ENCODE data around the gene HEXIM2. TPM values are rescaled to one million over a fixed set of nuclear protein-coding genes. Genes with fewer than 3 reads are reported as not detected.
A peak's percentile ranks its signal among the peaks of the same experiment; 100 is the strongest.

Gene HEXIM2
- total RNA-seq, 1 donor from 2014 or later, result 8.4 TPM

- peaks cover 15% of the 10 kb centered on the region for H3K9me3 Mint-ChIP-seq (ENCODE audit: unreplicated experiment)
- no peak for TF ChIP-seq CTCF (IDR thresholded peaks at IDR 0.05; ENCODE audit: partially characterized antibody, unreplicated experiment)
- DNase-seq, result peak; percentile 31
- H3K36me3 Mint-ChIP-seq (ENCODE audit: unreplicated experiment), result no peaks in the 10 kb centered on the region
- no peak overlapping the region for H3K4me3 Mint-ChIP-seq (ENCODE audit: unreplicated experiment)
- H3K27me3 Mint-ChIP-seq (ENCODE audit: unreplicated experiment), result peaks cover 6% of the 10 kb centered on the region
- no peak overlapping the region for H3K27ac Mint-ChIP-seq (ENCODE audit: unreplicated experiment)
- H3K4me1 Mint-ChIP-seq (ENCODE audit: low read depth, unreplicated experiment), result peaks cover 7% of the 10 kb centered on the region
Measured at GRCh38 chr17:45144199-45145034, 17.3 kb upstream of the HEXIM2 start.

GRCh38 chr17:45145035-45145389 lies 16.7 kb upstream of the HEXIM2 start:
- TF ChIP-seq CTCF (IDR thresholded peaks at IDR 0.05; ENCODE audit: partially characterized antibody, unreplicated experiment), result no peak
- Mint-ChIP-seq H3K4me3 (ENCODE audit: unreplicated experiment) (no peak overlapping the region), H3K36me3 (ENCODE audit: unreplicated experiment) (no peaks in the 10 kb centered on the region), H3K27me3 (ENCODE audit: unreplicated experiment) (peaks cover 8% of the 10 kb centered on the region), H3K4me1 (ENCODE audit: low read depth, unreplicated experiment) (peaks cover 5% of the 10 kb centered on the region), H3K27ac (ENCODE audit: unreplicated experiment) (no peak overlapping the region), H3K9me3 (ENCODE audit: unreplicated experiment) (peaks cover 18% of the 10 kb centered on the region)
- no peak for DNase-seq

- H3K9me3 Mint-ChIP-seq (ENCODE audit: unreplicated experiment), result peaks cover 18% of the 10 kb centered on the region
- no peak for TF ChIP-seq CTCF (IDR thresholded peaks at IDR 0.05; ENCODE audit: partially characterized antibody, unreplicated experiment)
- no peaks in the 10 kb centered on the region for H3K36me3 Mint-ChIP-seq (ENCODE audit: unreplicated experiment)
Measured at GRCh38 chr17:45146166-45146565, 15.5 kb upstream of the HEXIM2 start.

GRCh38 chr17:45146592-45146889 lies 15.1 kb upstream of the HEXIM2 start:
- Mint-ChIP-seq H3K4me3 (ENCODE audit: unreplicated experiment) (peak overlapping the region; percentile 98), H3K4me1 (ENCODE audit: low read depth, unreplicated experiment) (peaks cover 15% of the 10 kb centered on the region), H3K9me3 (ENCODE audit: unreplicated experiment) (peaks cover 18% of the 10 kb centered on the region), H3K36me3 (ENCODE audit: unreplicated experiment) (no peaks in the 10 kb centered on the region), H3K27ac (ENCODE audit: unreplicated experiment) (peak overlapping the region; percentile 100), H3K27me3 (ENCODE audit: unreplicated experiment) (peaks cover 8% of the 10 kb centered on the region)
- DNase-seq, result no peak
- no peak for TF ChIP-seq CTCF (IDR thresholded peaks at IDR 0.05; ENCODE audit: partially characterized antibody, unreplicated experiment)

More at GRCh38 chr17:45146166-45146565, 15.5 kb upstream of the HEXIM2 start:
- H3K4me1 Mint-ChIP-seq (ENCODE audit: low read depth, unreplicated experiment), result peaks cover 11% of the 10 kb centered on the region
- peak overlapping the region; percentile 98 for H3K4me3 Mint-ChIP-seq (ENCODE audit: unreplicated experiment)
- H3K27me3 Mint-ChIP-seq (ENCODE audit: unreplicated experiment), result peaks cover 8% of the 10 kb centered on the region
- DNase-seq, result no peak
- peak overlapping the region; percentile 100 for H3K27ac Mint-ChIP-seq (ENCODE audit: unreplicated experiment)

GRCh38 chr17:45146890-45147580 lies 14.6 kb upstream of the HEXIM2 start:
- Mint-ChIP-seq H3K36me3 (ENCODE audit: unreplicated experiment) (no peaks in the 10 kb centered on the region), H3K9me3 (ENCODE audit: unreplicated experiment) (peaks cover 18% of the 10 kb centered on the region), H3K27me3 (ENCODE audit: unreplicated experiment) (peaks cover 8% of the 10 kb centered on the region), H3K4me3 (ENCODE audit: unreplicated experiment) (peak overlapping the region; percentile 98), H3K27ac (ENCODE audit: unreplicated experiment) (peak overlapping the region; percentile 100), H3K4me1 (ENCODE audit: low read depth, unreplicated experiment) (peaks cover 17% of the 10 kb centered on the region)
- no peak for TF ChIP-seq CTCF (IDR thresholded peaks at IDR 0.05; ENCODE audit: partially characterized antibody, unreplicated experiment)
- DNase-seq, result no peak

All from glutamatergic neuron (in vitro differentiated cells).